Caco-2 (cell line): ENCODE data around the gene MAN1B1. TPM values are rescaled to one million over a fixed set of nuclear protein-coding genes. Genes with fewer than 3 reads are reported as not detected.

Experiments used
- BruUV-seq: library from RNA; stranded (reverse); fragments of 400-500 nt; replicated peaks from 2 replicates; lab custom pipeline; 2021; lab: Mats Ljungman, UMichigan
- CTCF ChIA-PET: fragments of 300-600 bp; sonication (Branson Sonifier 250); formaldehyde crosslinking; loops from one replicate; lab custom pipeline; 2022; ENCODE audit warnings: antibody characterized with exemption; lab: Charles Lee
- POLR2A ChIA-PET: fragments of 300-600 bp; sonication (Branson Sonifier 250); formaldehyde crosslinking; loops from one replicate; lab custom pipeline; 2022; ENCODE audit warnings: antibody characterized with exemption; lab: Charles Lee
- DNase-seq, 2 experiments: peaks; one replicate each; pipeline versions ENCODE4 v3.0.0 to v3.0.0-alpha.2; 2020 to 2022
- H3K27me3 ChIP-seq: replicated peaks from 2 replicates; pipeline ENCODE4 v1.6.0; 2011; ENCODE audit warnings: low read length; ENCODE audit not compliant: control insufficient read depth, insufficient read depth
- H3K36me3 ChIP-seq: 2 replicates; pipeline ENCODE4 v1.5.1; 2011; ENCODE audit warnings: low read length; ENCODE audit not compliant: control insufficient read depth, insufficient read depth
- H3K4me1 ChIP-seq: fragments of 250-450 bp; sonication (Bioruptor Pico); 2 replicates; pipeline ENCODE4 v1.5.1; 2020; ENCODE audit warnings: mild to moderate bottlenecking
- H3K4me3 ChIP-seq: 2 replicates; pipeline ENCODE4 v1.5.1; 2011; ENCODE audit warnings: low read depth, mild to moderate bottlenecking, control low read depth, low read length
- H3K9me3 ChIP-seq: fragments of 250-450 bp; sonication (Bioruptor Pico); 2 replicates; pipeline ENCODE4 v1.5.1; 2020; ENCODE audit warnings: mild to moderate bottlenecking, moderate library complexity
- H3K27ac Mint-ChIP-seq: one replicate; pipeline ENCODE4 v1.8.0; 2022; ENCODE audit warnings: mixed read lengths; ENCODE audit not compliant: unreplicated experiment
- H3K27me3 Mint-ChIP-seq: one replicate; pipeline ENCODE4 v1.8.0; 2022; ENCODE audit warnings: mixed read lengths; ENCODE audit not compliant: insufficient read depth, unreplicated experiment
- H3K36me3 Mint-ChIP-seq: one replicate; pipeline ENCODE4 v1.8.0; 2022; ENCODE audit warnings: mild to moderate bottlenecking, mixed read lengths; ENCODE audit not compliant: insufficient read depth, unreplicated experiment
- H3K4me1 Mint-ChIP-seq: one replicate; pipeline ENCODE4 v1.8.0; 2022; ENCODE audit warnings: low read depth, mixed read lengths; ENCODE audit not compliant: unreplicated experiment
- H3K4me3 Mint-ChIP-seq: one replicate; pipeline ENCODE4 v1.8.0; 2022; ENCODE audit warnings: mild to moderate bottlenecking, moderate library complexity, mixed read lengths; ENCODE audit not compliant: unreplicated experiment
- H3K9me3 Mint-ChIP-seq: one replicate; pipeline ENCODE4 v1.8.0; 2022; ENCODE audit warnings: mixed read lengths; ENCODE audit not compliant: unreplicated experiment
- intact Hi-C: fragments of 100-400 bp; cut with micrococcal nuclease; formaldehyde crosslinking; loops from one replicate; pipeline ENCODE4 v1.10.0; 2022; ENCODE audit not compliant: unreplicated experiment
- total RNA-seq: library from RNA; stranded (reverse); gene quantifications from 2 replicates; pipeline ENCODE4 v1.2.3, GENCODE V29; 2022
- TF ChIP-seq, protein P1 (sequence below), 2 experiments: fragments of 200-600 bp in 1 of 2; IDR thresholded peaks; 1 replicate in 1 of 2; 2 replicates in 1 of 2; pipeline versions ENCODE4 v1.5.1 to v1.8.0; 2011 to 2022; ENCODE audit warnings: antibody characterized with exemption in 1 of 2, control low read depth in 1 of 2, inconsistent platforms in 1 of 2, low read depth in 1 of 2, low read length in 1 of 2, mild to moderate bottlenecking in 1 of 2, moderate library complexity in 1 of 2; ENCODE audit not compliant: insufficient read depth in 1 of 2, severe bottlenecking in 1 of 2, unreplicated experiment in 1 of 2

MAN1B1 gene
- total RNA-seq, 1 experiment from 2014 or later = 57.7 TPM

DNA sequence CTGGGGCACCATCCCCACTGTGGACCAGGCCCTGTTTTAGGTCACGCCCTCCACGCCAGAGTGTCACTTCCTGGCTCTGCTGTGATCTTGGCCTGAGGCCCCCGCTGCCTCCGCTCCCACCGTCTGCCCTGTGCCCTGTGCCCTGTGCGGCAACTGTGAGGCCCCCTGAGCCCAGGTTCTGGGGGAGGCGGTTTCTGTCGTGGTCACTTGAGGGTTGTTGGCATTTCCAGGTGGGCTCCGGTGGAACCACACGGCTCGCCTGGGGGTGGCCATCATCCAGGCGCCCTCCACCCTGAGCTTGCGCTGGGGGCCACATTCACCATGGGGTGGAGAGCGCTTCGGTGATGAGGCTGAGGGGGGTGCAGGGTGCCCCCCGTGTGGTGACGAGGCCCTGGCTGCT is 21.2 kb downstream of the MAN1B1 start:
- Histone ChIP-seq H3K27me3 (no peaks in the 10 kb centered on the region), H3K4me3 (no peak overlapping the region), H3K36me3 (peaks cover 9% of the 10 kb centered on the region), H3K9me3 (no peaks in the 10 kb centered on the region), H3K4me1 (no peaks in the 10 kb centered on the region)
- DNase-seq = no peak
- H3K27ac Mint-ChIP-seq = no peak overlapping the region
- H3K4me1 Mint-ChIP-seq = no peaks in the 10 kb centered on the region
- ChIA-PET CTCF (interaction anchor here (0.6 to 1.7 kb wide), 3 partner anchors 21 to 131 kb away, joined by 4 to 6 read pairs (median 6); partner anchors contain the start of gene MAN1B1), POLR2A (no interaction called here)
- no peaks in the 10 kb centered on the region for H3K27me3 Mint-ChIP-seq
- no peaks in the 10 kb centered on the region for H3K9me3 Mint-ChIP-seq
- TF ChIP-seq, protein P1, sequence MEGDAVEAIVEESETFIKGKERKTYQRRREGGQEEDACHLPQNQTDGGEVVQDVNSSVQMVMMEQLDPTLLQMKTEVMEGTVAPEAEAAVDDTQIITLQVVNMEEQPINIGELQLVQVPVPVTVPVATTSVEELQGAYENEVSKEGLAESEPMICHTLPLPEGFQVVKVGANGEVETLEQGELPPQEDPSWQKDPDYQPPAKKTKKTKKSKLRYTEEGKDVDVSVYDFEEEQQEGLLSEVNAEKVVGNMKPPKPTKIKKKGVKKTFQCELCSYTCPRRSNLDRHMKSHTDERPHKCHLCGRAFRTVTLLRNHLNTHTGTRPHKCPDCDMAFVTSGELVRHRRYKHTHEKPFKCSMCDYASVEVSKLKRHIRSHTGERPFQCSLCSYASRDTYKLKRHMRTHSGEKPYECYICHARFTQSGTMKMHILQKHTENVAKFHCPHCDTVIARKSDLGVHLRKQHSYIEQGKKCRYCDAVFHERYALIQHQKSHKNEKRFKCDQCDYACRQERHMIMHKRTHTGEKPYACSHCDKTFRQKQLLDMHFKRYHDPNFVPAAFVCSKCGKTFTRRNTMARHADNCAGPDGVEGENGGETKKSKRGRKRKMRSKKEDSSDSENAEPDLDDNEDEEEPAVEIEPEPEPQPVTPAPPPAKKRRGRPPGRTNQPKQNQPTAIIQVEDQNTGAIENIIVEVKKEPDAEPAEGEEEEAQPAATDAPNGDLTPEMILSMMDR (IDR thresholded peaks at IDR 0.05; ENCODE audit: insufficient read depth in 1 of 2, low read depth in 1 of 2, low read length in 1 of 2, severe bottlenecking in 1 of 2, unreplicated experiment in 1 of 2) = no peak
- H3K36me3 Mint-ChIP-seq = peaks cover 18% of the 10 kb centered on the region
- intact Hi-C loops = no loop called here
- no TSS peak for BruUV-seq
- no peak overlapping the region for H3K4me3 Mint-ChIP-seq

DNA sequence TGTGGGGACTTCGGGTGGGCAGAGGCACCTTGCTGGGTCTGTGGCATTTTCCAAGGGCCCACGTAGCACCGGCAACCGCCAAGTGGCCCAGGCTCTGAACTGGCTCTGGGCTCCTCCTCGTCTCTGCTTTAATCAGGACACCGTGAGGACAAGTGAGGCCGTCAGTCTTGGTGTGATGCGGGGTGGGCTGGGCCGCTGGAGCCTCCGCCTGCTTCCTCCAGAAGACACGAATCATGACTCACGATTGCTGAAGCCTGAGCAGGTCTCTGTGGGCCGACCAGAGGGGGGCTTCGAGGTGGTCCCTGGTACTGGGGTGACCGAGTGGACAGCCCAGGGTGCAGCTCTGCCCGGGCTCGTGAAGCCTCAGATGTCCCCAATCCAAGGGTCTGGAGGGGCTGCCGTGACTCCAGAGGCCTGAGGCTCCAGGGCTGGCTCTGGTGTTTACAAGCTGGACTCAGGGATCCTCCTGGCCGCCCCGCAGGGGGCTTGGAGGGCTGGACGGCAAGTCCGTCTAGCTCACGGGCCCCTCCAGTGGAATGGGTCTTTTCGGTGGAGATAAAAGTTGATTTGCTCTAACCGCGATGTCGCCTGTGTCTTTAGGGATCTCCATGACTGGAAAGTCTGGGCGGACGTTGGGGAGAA is 21.9 kb downstream of the MAN1B1 start:
- ChIA-PET CTCF (interaction anchor here (0.5 to 1.7 kb wide), 5 partner anchors 9 to 130 kb away, joined by 3 to 6 read pairs (median 4); partner anchors contain the start of gene MAN1B1), POLR2A (no interaction called here)
- H3K4me1 ChIP-seq = no peaks in the 10 kb centered on the region
- H3K36me3 ChIP-seq = peaks cover 3% of the 10 kb centered on the region
- DNase-seq = no peak
- TSS peak; percentile 54 for BruUV-seq
- no peak overlapping the region for H3K4me3 ChIP-seq
- no peak overlapping the region for H3K27ac Mint-ChIP-seq
- intact Hi-C loops = no loop called here
- TF ChIP-seq, protein P1 (IDR thresholded peaks at IDR 0.05; ENCODE audit: insufficient read depth in 1 of 2, low read depth in 1 of 2, low read length in 1 of 2, severe bottlenecking in 1 of 2, unreplicated experiment in 1 of 2) = no peak
- no peaks in the 10 kb centered on the region for H3K4me1 Mint-ChIP-seq
- no peaks in the 10 kb centered on the region for H3K9me3 Mint-ChIP-seq
- no peak overlapping the region for H3K4me3 Mint-ChIP-seq
- H3K27me3 Mint-ChIP-seq = no peaks in the 10 kb centered on the region
- H3K27me3 ChIP-seq = no peaks in the 10 kb centered on the region
- H3K9me3 ChIP-seq = no peaks in the 10 kb centered on the region
- peaks cover 18% of the 10 kb centered on the region for H3K36me3 Mint-ChIP-seq

DNA sequence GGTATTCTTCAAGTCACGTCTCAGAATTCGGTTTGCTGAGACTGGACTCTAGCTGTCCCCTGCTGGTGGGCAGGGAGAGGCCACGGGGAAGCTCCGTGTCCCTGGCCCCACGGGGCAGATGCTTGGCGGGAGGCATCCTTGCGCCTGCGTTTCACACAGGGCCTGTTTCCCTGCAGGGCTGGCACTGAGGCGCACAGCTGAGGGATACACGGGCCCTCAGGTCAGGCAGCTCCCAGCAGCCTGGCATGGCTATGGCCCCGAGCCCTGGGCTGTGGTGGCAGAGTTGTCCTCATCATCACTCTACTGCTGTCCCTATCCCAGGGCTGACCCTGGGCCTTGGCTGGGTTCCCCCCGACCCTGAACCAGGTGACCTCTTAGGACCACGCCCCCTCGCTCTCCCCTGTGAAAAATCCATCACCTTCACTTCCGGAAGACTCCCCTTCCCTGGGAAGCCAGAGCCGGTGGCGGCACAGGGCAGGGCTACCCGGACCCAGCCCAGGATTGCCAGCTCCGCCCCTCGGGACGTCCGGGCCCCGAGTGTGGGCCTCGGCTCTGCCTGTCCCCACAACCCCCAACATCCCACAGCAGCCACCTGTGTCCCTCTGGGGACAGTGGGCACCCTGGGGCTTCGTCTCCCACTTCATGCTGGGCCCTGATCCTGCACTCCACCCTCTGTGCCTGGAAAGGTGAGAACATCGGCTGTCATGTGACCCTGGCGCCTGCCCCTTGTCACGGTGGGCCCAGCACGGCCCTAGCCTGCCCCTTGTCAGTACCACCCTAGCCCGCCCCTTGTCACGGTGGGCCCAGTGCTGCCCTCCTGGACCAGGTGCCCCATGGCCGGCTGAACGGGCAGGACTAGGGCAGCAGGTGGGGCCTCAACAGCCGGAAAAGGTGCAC is 22.7 kb downstream of the MAN1B1 start:
- H3K4me3 ChIP-seq = no peak overlapping the region
- CTCF ChIA-PET = interaction anchor here (1.1 to 1.7 kb wide), 3 partner anchors 14 to 41 kb away, joined by 3 to 6 read pairs (median 4); partner anchors contain the start of gene MAN1B1
- Mint-ChIP-seq H3K9me3 (no peaks in the 10 kb centered on the region), H3K4me1 (no peaks in the 10 kb centered on the region), H3K27me3 (no peaks in the 10 kb centered on the region), H3K36me3 (peaks cover 18% of the 10 kb centered on the region), H3K4me3 (no peak overlapping the region), H3K27ac (no peak overlapping the region)
- H3K27me3 ChIP-seq = no peaks in the 10 kb centered on the region
- DNase-seq = no peak
- POLR2A ChIA-PET = no interaction called here
- no peaks in the 10 kb centered on the region for H3K4me1 ChIP-seq
- no TSS peak for BruUV-seq
- TF ChIP-seq, protein P1 (IDR thresholded peaks at IDR 0.05; ENCODE audit: insufficient read depth in 1 of 2, low read depth in 1 of 2, low read length in 1 of 2, severe bottlenecking in 1 of 2, unreplicated experiment in 1 of 2) = peak in 1 of 2 experiments; percentile 5
- intact Hi-C loops = no loop called here
- peaks cover 2% of the 10 kb centered on the region for H3K36me3 ChIP-seq
- no peaks in the 10 kb centered on the region for H3K9me3 ChIP-seq
